ENCODE results near the gene PUS3. TPM values are rescaled to one million over a fixed set of nuclear protein-coding genes. Genes with fewer than 3 reads are reported as not detected.

The PUS3 gene
- total RNA-seq, 1 donor from 2014 or later: 9.7 TPM

- H3K36me3 Mint-ChIP-seq: no peaks in the 10 kb centered on the region
- no peak for TF ChIP-seq CTCF (IDR thresholded peaks at IDR 0.05; ENCODE audit: unreplicated experiment)
- peaks cover 2% of the 10 kb centered on the region for H3K27me3 Mint-ChIP-seq (ENCODE audit: low read depth)
- no peaks in the 10 kb centered on the region for H3K9me3 Mint-ChIP-seq
- DNase-seq (ENCODE audit: low spot score in 2 of 2, unreplicated experiment in 2 of 2): no peak
- H3K4me3 Mint-ChIP-seq: no peak overlapping the region
- H3K4me1 Mint-ChIP-seq: peaks cover 53% of the 10 kb centered on the region
- peak overlapping the region; percentile 59 for H3K27ac Mint-ChIP-seq
These were observed 32.7 kb upstream of the PUS3 start for GRCh38 chr11:125935618-125936199.

- H3K9me3 Mint-ChIP-seq: no peaks in the 10 kb centered on the region
- H3K4me3 Mint-ChIP-seq: no peak overlapping the region
- no peak for DNase-seq (ENCODE audit: low spot score in 2 of 2, unreplicated experiment in 2 of 2)
- no peaks in the 10 kb centered on the region for H3K36me3 Mint-ChIP-seq
- peak overlapping the region; percentile 59 for H3K27ac Mint-ChIP-seq
- TF ChIP-seq CTCF (IDR thresholded peaks at IDR 0.05; ENCODE audit: unreplicated experiment): no peak
- H3K4me1 Mint-ChIP-seq: peaks cover 53% of the 10 kb centered on the region
- peaks cover 2% of the 10 kb centered on the region for H3K27me3 Mint-ChIP-seq (ENCODE audit: low read depth)
These were observed 32.0 kb upstream of the PUS3 start for GRCh38 chr11:125935056-125935455.

- Mint-ChIP-seq H3K27ac (no peak overlapping the region), H3K4me1 (peaks cover 53% of the 10 kb centered on the region), H3K4me3 (no peak overlapping the region), H3K9me3 (no peaks in the 10 kb centered on the region), H3K36me3 (no peaks in the 10 kb centered on the region), H3K27me3 (ENCODE audit: low read depth) (peaks cover 2% of the 10 kb centered on the region)
- DNase-seq (ENCODE audit: low spot score in 2 of 2, unreplicated experiment in 2 of 2): no peak
- no peak for TF ChIP-seq CTCF (IDR thresholded peaks at IDR 0.05; ENCODE audit: unreplicated experiment)
These were observed 31.5 kb upstream of the PUS3 start for GRCh38 chr11:125934473-125934872.

- Mint-ChIP-seq H3K4me3 (no peak overlapping the region), H3K36me3 (no peaks in the 10 kb centered on the region), H3K9me3 (no peaks in the 10 kb centered on the region), H3K27me3 (ENCODE audit: low read depth) (peaks cover 2% of the 10 kb centered on the region), H3K4me1 (peaks cover 44% of the 10 kb centered on the region), H3K27ac (no peak overlapping the region)
- no peak for DNase-seq (ENCODE audit: low spot score in 2 of 2, unreplicated experiment in 2 of 2)
- no peak for TF ChIP-seq CTCF (IDR thresholded peaks at IDR 0.05; ENCODE audit: unreplicated experiment)
These were observed 30.2 kb upstream of the PUS3 start for GRCh38 chr11:125933030-125933813.

- Mint-ChIP-seq H3K4me1 (peaks cover 39% of the 10 kb centered on the region), H3K27me3 (ENCODE audit: low read depth) (peaks cover 2% of the 10 kb centered on the region), H3K9me3 (no peaks in the 10 kb centered on the region), H3K4me3 (no peak overlapping the region), H3K36me3 (no peaks in the 10 kb centered on the region), H3K27ac (no peak overlapping the region)
- TF ChIP-seq CTCF (IDR thresholded peaks at IDR 0.05; ENCODE audit: unreplicated experiment): no peak
- DNase-seq (ENCODE audit: low spot score in 2 of 2, unreplicated experiment in 2 of 2): no peak
These were observed 29.3 kb upstream of the PUS3 start for GRCh38 chr11:125932301-125932700.

All from mesothelial cell of epicardium (in vitro differentiated cells).